Stimulated activated CD4-positive, alpha-beta T cell treated with anti-CD3 and anti-CD28 coated beads, Interleukin-1b, Interleukin-23, amount 100 ng/mL, for 4 hours (primary cell): ENCODE data around the gene KRTAP5-11.
"Not testable (repeated sequence)": the region's sequence is repeated elsewhere in the genome, so short reads cannot be mapped to it uniquely, and the experiment has no call there.

Experiments
- DNase-seq, 2 donors: peaks; one replicate each; pipeline ENCODE4 v3.0.0-alpha.2; 2020; ENCODE audit warnings: low read depth in 2 of 2

Gene KRTAP5-11

DNA sequence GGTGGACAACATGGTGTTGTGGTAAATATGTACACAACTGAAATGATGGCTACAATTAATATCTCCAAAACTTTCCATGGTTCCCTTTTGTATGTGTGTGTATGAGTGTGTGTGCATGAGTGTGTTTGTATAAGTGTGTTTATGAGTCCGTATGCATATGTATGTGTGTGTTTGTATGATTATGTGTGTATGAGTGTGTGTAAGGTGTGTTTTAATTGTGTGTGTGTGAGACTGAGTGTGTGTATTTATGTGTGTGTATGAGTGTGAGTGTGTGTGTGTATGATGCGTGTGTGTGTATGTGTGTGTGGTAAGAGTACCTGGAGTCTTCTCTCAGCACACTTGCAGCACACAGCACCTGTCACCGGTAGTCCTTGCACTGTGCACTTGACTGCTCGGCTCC lies 26.7 kb downstream of the KRTAP5-11 start:
- DNase-seq: no peak

DNA sequence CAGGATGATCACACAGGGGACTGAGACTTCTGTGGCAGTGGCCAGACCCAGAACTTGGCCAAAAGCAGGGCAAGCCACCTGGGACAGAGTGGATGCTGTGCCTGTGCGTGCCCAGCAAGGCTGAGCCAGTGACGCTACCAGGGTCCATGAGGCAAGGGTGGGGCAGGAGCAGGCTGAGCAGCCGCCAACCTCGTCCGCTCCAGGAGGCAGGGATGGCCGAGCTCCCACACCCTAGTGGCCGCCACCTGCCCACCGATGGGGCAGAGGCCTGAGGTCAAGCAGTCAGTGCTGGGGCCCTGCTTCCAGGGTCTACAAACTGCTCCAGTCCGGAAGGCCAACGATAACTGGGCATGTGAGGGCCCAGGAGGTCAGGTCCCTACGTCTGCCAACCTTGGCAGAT lies 27.2 kb downstream of the KRTAP5-11 start:
- no peak for DNase-seq

DNA sequence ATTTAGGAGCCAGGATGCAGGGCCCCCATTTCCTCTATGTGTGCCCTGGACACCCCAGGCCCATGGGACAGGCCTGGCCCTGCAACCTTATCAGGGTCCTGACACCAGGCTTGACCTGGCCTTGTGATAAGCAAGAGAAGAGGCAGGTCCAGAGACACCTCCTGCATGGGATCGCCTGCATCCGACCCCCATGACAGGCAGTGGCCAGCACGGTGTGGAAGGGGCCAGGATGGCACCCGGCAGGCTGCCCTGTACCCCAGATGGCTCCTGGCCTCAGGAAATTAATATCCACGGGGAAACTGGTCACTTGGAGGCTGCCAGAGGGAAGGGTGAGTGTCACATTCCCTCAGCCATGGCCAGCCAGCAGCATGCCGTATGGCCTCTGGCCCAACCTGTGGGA lies 27.7 kb downstream of the KRTAP5-11 start:
- DNase-seq: no peak

DNA sequence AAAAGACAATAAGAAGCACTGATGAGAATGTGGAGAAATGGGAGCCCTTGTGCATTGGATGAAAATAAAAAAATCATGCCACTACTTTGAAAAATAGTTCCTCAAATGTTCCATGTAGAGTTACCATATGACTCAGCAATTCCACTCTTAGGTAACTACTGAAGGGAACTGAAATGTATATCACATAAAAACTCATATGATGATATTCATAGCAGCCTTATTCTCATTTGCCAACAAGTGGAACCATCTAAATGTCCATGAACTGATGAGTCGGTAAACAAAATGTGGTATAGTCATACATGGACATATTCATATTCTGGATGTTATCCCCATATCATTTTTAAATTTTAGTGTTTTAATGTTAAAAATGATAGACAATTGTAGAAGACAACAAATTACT lies 31.0 kb downstream of the KRTAP5-11 start:
- DNase-seq: no peak

DNA sequence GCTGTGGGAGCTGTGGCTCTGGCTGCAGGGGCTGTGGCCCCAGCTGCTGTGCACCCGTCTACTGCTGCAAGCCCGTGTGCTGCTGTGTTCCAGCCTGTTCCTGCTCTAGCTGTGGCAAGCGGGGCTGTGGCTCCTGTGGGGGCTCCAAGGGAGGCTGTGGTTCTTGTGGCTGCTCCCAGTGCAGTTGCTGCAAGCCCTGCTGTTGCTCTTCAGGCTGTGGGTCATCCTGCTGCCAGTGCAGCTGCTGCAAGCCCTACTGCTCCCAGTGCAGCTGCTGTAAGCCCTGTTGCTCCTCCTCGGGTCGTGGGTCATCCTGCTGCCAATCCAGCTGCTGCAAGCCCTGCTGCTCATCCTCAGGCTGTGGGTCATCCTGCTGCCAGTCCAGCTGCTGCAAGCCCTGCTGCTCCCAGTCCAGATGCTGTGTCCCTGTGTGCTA lies 33.9 kb downstream of the KRTAP5-11 start:
- DNase-seq: no peak

DNA sequence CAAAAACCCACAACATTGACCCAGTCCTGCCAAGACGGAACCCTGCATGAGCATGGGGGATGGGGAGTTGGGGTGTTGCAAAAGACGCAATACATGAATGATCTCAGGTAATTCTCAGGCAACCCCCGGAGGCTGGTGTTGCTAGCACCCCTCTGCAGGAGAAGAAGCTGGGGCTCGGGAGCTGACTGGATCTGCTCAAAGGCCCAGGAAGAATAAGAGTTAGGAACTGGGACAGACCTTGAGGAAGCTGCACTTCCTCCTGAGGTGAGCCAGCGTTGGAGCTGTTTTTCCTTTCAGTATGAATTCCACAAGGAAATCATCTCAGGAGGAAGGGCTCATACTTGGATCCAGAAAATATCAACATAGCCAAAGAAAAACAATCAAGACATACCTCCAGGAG lies 34.6 kb downstream of the KRTAP5-11 start, which contains the start of gene KRTAP5-9:
TSS of gene KRTAP5-9 (plus strand) at position 301 of the 400 bp plus-strand sequence. CDS start 238 bp downstream, outside the sequence.
- no peak for DNase-seq

DNA sequence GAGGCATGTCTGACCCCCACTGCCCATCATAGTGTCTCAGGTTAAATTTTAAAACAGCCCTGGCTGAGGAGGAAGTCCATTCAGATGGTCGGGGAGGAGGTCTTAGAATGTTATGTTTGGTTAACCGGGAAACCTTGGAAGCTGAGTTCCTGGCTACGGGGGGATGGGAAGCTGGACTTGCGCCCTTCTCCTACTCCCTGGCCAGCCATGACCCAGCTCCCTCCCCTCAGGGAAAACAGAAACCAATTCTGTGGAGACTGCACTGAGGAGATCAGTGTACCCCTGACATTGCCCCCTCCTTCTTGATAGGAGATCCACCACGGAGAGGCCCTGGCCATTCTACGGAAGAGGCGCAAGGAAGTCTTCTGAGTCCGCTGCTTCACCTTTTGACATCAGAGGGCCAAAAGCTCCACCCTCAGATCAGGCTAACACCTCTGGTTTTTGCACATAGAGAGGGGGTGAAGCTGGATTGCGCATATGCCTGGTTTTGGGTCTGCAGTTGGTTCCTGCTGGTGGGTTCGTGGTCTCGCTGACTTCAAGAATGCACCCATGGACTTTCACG lies 37.2 kb downstream of the KRTAP5-11 start:
- DNase-seq: no peak

DNA sequence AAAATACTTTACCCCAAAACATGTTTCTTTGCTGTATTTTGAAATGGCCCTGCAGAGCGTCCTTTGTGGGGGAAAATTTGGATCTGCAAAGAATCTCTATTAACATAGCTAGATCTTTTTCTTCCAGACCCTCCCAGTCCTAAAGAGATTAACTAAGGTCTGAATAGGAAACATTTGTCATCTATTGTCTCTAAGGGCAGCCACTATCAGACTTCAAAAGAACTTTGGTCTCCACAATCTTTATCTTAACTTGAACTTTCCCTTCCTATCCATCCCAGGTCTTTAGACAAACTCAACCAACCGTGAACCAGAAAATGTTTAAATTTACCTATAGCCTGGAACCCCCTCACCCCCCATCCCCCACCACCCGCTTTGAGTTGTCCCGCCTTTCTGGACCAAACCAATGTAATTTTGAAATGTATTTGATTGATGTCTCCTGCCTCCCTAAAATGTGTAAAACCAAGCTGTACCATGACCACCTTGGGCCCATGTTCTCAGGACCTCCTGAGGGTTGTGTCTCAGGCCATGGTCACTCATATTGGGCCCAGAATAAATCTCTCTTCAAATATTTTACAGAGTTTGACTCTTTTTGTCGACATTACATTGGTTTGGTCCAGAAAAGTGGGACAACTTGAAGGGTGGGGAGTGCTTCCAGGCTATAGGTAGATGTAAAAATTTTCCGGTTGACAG lies 38.0 kb downstream of the KRTAP5-11 start:
- DNase-seq: no peak

DNA sequence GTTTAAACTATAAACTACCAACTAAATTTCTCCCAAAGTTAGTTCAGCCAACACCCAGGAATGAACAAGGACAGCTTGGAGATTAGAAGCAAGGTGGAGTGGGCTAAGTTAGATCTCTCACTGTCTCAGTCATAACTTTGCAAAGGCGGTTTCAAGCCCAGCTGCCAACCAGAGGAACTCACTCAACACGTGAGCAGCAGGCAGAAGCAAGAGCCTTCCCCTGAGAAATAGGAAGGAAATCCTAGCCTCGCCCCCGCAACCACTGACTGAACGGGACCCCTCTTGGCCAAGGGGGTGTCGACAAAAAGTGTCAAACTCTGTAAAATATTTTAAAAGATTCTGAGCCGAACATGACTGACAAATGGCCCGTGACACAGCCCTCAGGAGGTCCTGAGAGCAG lies 38.8 kb downstream of the KRTAP5-11 start:
- no peak for DNase-seq

DNA sequence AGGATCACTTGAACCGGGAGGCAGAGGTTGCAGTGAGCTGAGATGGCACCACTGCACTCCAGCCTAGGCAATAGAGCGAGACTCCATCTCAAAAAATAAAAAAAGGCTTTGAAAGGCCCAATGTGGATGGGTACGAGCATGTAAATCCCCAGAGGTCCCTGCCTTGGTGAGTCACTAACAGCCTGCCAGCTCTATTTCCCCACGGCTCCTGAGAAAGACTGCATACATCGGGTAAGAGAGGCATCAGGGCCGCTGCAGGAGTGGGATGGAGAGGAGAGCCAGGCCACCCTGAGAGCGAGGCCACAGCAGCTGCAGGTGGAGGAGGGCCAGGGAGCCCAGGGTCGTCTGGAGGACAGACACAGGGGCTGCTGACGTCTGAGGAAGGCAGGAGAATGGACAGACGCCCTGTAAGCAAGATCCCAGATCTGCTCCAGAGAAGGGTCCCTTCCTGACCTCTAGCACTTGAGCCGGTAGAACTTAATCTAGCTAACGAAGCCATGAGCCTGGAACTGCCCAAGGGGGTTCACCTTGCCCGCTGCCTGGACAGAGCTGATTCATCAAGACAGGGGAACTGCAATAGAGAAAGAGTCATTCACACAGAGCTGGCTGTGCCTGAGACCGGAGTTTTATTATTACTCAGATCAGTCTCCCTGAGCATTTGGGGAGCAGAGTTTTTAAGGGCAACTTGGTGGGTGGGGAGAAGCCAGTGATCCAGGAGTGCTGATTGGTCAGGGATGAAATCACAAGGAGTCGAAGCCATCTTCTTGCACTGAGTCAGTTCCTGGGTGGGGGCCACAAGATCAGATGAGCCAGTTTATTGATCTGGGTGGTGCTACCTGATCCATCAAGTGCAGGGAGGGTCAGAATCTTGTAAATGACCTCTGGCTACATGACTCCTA lies 39.5 kb downstream of the KRTAP5-11 start:
- DNase-seq: no peak

DNA sequence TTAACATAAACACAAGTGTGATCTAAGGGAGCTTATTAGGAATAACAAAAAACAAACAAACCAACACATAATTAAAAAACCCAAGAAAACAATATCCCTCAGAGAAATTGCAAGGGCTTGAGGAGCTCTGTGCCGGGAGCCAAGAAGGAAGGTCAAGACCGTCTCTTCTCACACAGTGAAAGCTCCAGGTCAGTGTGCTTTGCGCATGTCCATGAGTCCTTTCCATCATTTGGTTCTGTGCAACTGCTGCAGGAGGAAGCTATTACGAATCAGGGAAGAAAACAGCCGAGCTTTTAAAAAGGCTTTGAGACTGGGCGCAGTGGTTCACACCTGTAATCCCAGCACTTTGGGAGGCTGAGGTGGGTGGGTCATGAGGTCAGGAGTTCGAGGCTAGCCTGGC lies 40.3 kb downstream of the KRTAP5-11 start:
- DNase-seq: no peak

DNA sequence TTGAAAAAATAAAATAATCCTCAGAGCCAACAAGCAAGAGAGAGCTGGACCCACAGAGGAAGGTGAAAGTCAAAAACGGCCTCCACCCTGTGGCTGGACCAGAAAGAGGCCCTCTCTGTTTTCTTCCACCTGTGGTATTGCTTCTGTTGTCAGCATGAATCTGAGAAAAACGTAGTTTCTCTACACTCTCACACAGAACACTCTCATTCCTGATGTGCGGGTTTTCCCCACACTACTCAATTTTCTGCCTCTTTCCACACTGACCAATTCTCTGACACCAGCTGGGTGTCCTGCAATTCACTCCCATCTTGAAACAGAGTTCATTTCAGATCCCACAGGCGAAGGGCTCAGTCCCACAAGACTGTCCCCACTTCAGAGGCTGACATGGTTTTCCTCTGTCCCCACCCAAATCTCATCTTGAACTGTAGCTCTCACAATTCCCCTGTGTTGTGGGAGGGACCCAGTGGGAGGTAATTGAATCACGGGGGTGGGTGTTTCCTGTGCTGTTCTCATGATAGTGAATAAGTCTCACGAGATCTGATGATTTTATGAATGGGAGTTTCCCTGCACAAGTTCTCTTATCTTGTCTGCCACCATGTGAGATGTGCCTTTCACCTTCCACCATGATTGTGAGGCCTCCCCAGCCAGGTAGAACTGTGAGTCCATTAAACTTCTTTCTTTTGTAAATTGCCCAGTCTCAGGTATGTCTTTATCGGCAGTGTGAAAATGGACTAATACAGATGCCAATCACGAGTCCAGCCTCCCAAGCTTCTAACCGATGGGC lies 42.0 kb downstream of the KRTAP5-11 start:
- DNase-seq: not testable (repeated sequence)

DNA sequence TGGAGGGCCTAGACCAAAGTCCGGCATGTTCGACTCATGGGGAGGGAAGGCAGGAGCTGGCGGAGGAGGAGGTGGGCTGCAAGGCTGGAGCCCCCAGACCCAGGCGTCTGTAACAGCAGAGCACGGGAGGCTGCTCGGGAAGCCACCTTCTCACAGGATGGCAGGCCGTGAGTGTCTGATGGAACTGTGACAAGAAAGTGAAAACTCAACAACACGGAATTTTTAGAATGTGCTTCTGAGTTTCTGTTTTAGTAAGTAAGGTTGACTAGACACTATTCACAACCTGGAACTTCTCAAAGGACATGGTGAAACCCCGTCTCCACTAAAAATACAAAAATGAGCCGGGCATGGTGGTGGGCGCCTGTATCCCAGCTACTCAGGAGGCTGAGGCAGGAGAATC lies 42.7 kb downstream of the KRTAP5-11 start:
- not testable (repeated sequence) for DNase-seq

DNA sequence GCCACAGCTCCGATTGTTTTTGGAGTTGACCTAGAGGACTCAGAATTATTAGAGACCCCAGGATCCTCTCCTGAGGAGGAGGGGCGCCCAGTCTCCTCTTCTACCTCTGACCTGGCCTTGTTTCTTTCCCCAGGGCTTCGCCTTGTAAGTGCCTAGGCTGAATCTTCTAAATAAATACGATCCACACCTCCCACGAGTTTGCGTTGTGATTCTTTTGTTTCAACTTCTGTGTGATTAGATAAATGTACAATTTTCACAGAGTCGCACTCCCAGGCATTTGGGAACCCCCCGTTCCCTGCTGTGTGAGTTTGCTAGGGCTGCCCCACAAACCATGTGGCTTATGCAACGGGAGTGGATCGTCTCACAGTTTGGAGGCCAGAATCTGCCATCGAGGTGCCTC lies 43.7 kb downstream of the KRTAP5-11 start:
- no peak for DNase-seq

DNA sequence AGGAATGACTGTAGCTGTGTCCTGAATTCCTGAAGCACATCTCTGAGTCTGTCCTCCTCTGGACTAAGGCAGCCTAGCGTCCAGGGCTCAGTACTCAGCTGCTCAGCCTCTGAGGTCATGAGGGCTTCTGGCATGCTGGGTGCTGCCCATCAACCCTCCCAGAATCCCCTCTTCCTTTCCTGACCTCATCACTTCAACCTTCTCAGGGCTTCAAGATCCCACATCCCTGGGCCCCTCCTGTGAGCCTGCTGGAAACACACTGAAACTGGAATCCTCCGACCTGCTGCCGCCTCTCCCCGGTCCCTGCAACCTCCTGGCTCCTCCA lies 44.0 kb downstream of the KRTAP5-11 start:
- DNase-seq: no peak

DNA sequence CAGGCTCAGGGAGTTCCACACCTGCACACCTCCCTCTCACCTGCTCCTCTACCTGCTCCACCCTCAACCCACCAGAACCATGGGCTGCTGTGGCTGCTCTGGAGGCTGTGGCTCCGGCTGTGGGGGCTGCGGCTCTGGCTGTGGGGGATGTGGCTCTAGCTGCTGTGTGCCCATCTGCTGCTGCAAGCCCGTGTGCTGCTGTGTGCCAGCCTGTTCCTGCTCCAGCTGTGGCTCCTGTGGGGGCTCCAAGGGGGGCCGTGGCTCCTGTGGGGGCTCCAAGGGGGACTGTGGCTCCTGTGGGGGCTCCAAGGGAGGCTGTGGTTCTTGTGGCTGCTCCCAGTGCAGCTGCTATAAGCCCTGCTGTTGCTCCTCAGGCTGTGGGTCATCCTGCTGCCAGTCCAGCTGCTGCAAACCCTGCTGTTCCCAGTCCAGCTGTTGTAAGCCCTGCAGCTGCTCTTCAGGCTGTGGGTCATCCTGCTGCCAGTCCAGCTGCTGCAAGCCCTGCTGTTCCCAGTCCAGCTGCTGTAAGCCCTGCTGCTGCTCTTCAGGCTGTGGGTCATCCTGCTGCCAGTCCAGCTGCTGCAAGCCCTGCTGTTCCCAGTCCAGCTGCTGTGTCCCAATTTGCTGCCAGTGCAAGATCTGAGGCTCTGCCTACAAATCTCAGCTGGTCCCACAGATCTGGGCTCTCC lies 44.6 kb downstream of the KRTAP5-11 start, which contains the start of gene KRTAP5-8:
TSS of gene KRTAP5-8 (plus strand) at position 49 of the 689 bp plus-strand sequence. CDS start at position 80, 31 bp downstream.
- DNase-seq: not testable (repeated sequence)

DNA sequence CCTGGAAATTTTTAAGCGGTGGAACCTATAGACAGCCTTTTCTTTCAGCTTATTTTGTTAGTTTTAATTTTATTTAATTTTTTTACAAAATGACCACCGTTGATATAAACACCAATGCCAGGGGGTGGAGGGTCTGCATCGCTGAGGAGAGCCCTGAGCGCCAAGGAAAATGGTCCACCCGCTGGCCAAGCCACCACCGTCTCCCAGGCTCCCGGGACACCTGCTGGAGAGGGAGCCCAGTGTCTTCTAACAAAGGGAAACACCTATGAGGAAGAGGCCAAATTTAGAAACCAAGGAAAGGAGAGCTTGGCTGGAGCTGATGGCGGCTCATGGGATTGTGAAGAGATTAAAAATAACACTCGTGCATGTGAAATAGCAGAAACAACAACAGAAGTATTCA lies 45.1 kb downstream of the KRTAP5-11 start:
- DNase-seq: no peak

DNA sequence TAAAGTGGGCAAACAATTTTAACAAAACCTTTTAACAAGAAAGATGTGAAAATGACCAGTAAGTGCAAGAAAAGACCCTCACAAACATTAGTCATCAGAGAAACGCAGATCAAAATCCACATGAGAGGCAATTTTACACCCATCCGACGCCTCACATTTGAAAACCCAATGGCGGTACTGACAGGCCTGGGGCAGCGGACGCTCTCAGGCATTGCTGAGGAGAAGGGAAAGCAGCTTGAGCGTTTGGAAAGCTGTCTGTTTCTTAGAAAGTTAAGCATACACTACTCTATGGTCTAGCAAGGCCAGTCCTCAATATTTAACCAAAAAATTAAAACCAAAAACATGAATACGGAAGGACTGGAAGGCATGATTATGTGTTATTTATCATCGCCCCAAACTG lies 46.9 kb downstream of the KRTAP5-11 start:
- DNase-seq: no peak

DNA sequence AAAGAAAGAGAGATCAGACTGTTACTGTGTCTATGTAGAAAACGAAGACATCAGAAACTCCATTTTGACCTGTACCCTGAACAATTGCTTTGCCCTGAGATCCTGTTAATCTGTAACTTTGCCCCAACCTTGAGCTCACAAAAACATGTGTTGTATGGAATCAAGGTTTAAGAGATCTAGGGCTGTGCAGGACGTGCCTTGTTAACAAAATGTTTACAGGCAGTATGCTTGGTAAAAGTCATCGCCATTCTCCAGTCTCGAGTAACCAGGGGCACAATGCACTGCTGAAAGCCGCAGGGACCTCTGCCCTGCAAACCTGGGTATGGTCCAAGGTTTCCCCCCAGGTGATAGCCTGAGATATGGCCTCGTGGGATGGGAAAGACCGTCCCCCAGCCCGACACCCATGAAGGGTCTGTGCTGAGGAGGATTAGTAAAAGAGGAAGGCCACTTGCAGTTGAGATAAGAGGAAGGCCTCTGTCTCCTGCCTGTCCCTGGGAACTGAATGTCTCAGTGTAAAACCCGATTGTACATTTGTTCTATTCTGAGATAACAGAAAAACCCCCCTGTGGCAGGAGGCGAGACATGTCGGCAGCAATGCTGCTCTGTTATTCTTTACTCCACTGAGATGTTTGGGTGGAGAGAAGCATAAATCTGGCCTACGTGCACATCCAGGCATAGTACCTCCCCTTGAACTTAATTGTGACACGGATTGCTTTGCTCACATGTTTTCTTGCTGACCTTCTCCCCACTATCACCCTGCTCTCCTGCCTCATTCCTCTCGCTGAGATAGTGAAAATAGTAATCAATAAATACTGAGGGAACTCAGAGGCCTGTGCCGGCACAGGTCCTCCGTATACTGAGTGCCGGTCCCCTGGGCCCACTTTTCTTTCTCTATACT lies 47.7 kb downstream of the KRTAP5-11 start:
- not testable (repeated sequence) for DNase-seq

DNA sequence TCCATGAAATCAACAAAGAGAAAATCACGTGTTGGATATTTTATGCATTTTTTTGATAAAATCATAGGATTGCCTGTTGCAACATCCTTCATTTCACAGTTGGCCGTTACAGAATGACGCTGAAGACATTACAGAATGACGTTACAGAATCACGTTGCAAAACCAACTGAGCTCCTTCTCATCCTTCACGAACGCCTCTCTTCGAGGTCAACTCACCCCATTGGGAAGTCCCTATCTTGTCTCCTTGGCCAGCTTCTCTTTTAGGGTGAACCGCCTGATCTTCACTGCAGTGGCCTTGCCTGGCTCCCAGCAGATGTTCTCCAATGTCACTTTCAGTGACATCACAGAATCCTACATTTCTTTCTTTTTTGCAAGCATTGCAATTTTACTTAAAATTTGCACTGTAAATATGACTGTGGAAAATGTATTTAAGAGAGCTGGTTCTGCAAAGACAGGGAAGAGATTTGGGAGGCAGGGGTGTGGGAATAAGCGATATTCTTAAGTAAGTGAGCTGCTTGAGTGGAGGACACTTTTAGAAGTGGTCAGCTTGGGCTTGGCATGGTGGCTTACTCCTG lies 50.6 kb downstream of the KRTAP5-11 start:
- DNase-seq: no peak
